DMS153 treated with DMSO at 0.1 percent for 48 hours (cell line): ENCODE data around the gene MFAP3.
A peak's percentile ranks its signal among the peaks of the same experiment; 100 is the strongest.
"Not testable (repeated sequence)": the region's sequence is repeated elsewhere in the genome, so short reads cannot be mapped to it uniquely, and the experiment has no call there.

Experiments
- DNase-seq: peaks from one replicate; lab custom pipeline; 2025; ENCODE audit not compliant: unreplicated experiment; lab: John Stamatoyannopoulos, UW

The MFAP3 gene

DNA sequence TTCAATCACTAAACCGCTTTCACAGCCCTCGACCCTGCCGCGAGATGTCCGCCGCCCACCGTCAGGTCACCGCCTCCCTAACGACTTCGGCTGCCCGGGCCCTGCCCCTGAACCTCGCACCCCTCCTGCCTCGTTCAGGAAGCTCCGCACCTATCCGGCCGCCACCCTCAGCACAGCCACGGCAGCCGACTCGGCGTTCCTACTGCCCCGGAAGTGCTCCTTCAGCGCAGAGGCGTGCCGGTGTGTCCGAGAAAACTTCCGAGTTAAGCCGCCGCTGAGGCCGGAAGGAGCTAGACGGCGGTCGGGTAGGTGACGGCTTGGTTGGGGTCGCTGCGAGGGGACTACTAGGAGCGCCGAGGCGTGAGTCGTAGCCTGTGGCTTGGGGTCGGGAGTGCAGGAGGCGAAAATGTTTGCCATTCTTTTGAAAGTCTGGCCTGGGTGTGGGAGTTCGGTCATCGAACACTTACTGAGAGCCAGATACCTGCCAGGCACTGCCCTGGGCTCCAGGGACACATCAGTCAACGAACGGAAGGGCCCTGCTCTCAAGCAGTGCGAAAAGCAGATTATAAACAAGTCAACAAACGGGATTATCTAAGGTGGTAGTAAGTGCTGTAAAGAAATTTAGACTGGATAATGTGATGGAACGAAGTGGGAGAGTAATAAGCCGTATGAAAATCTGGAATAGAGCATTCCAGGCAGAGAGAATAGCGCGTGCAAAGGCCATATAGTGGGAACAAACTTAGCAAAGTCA lies at the start of gene MFAP3, which contains the start of gene FAM114A2:
Gene MFAP3 (plus strand): TSS at position 261 of the 751 bp plus-strand sequence. CDS start 10,756 bp downstream, outside the sequence.
Gene FAM114A2 (minus strand): TSS at position 204 of the 751 bp plus-strand sequence. CDS start 3,957 bp downstream, outside the sequence.
- DNase-seq: peak; percentile 19

DNA sequence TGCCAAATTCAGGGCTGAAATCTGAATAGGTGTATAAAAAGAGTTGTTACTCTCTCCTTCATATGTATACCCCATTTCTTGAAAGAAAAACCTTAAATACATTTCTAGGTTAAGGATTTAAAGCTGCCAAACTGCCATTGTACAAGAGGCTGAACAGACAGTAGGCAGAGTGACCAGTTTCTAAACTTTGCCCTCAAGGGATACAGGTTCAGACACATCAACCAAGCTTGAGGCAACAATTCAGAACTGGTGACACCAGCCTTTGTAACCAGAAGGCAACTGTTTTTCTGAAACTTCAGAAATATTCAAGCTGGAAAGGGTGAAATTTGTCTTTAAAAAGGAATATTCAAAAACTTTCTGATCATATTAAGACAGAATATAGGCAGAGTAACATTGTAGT lies 47.6 kb upstream of the MFAP3 start:
- DNase-seq: no peak

DNA sequence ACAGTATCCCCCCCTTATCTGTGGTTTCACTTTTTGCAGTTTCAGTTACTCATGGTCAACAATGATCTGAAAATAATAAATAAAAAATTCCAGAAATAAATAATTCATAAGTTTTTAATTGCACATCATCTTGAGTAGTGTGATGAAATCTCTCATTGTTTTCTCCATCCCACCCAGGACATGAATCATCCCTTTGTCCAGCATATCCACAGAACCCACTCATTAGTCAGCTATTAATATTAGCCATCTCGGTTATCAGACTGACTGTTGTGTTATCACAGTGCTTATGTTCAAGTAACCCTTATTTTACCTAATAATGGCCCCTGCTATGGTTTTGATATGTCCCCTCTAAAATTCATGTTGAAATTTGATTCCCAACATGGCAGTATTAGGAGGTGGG lies 40.8 kb upstream of the MFAP3 start:
- no peak for DNase-seq

DNA sequence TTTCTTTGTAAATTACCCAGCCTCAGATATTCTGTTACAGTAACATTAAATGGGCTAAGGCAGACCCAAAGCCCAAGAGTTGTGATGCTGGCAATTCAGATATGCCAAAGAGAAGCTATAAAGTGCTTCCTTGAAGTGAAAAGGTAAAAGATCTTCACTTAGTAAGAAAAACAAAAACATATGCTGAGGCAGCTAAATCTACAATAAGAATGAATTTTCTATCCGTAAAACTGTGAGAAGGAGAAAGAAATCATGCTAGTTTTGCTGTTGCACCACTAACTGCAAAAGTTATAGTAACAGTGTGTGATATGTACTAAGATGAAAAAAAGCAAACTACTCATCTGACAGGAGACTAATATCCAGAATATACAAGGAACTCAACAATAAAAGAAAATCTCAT lies 40.0 kb upstream of the MFAP3 start:
- no peak for DNase-seq

DNA sequence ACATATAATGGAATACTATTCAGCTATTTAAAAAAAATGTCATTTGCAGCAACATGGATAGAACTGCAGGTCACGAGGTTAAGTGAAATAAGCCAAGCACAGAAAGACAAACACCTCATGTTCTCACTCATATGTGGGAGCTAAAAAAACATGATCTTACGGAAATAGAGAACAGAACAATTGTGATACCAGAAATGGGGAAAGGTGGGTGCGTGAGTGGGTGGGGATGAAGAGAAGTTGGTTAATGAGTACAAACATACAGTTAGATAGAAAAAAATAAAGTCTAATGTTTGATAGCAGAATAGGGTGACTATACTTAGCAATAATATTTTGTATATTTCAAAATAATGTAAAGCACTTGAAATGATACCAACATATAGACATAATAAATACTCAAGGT lies 38.8 kb upstream of the MFAP3 start:
- no peak for DNase-seq

DNA sequence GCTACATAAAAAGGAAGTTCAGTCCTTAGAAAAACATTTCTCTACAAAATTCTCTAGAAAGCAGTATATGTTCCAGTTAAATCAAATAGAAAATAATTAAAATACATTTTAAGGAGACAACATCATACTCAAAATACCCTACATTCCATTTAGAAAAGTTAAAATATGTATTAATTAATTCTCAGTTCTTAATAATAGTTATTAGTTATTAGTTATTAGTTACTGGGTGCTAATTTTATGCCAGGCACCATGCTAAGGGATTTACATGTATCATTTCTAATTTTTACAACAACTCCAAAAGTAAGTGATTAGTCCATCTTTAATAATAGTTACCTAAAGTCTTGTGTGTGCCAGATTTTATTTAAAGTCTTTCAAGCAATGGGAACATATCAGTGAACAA lies 38.1 kb upstream of the MFAP3 start:
- no peak for DNase-seq

DNA sequence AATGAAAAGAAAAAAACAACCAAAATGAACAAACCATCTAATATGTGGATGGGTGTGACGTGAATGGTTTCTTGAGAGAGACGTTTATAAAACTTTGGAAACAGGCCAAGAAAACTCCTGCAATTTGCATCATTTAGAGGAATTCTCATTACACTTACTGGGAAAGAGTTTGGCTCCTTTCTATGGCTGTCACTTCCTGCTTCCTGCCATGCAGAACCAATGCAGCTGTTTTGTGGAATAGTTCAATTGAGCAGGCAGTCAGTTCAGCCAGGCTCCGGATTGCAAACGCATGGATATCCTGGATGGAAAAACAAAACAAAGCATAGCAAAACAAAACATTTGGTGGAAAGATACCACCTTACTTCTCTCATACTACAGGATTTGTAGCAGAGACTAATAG lies 36.7 kb upstream of the MFAP3 start:
- DNase-seq: no peak

DNA sequence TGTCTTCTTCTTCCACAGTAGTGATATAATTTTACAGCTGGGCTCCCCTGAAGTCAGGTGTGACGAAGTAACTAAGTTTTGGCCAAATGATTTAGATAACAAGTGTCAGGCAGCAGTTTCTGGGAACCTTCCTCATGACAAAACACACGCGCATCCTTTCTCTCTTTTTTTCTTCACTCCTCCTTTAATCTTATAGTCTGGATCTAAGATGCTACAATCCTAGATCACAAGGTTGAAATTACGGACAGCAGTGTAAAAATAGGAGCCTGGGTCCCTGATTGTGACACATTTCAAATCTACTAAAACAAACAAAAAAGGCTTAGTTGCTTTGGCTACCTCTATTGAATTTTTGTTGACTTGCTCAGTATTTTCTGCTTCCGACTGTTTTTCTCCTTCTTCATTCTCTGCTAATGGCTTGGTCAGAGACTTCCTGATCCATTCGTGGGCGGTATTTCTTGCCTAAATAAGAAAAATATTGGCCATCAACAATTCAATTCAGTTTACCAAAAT lies 36.2 kb upstream of the MFAP3 start:
- no peak for DNase-seq

DNA sequence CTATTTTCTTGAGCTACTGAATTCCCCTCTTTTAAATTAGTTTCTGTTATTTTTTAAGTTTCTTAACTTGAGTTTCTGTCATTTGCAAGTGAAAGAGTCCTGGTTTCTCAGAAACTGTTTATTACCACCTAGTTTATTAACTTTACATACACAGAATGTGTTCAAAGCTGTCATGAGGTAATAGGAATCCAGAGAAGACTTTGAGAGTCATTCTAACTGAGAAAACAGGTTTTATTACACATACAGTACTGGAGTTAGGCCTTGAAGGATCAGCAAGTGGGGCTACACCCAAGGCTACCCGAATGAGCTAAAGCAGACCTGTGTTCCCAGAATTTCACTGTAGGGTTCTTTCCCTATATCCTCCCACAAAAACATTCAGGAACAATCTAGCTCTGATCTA lies 33.1 kb upstream of the MFAP3 start:
- DNase-seq: no peak

DNA sequence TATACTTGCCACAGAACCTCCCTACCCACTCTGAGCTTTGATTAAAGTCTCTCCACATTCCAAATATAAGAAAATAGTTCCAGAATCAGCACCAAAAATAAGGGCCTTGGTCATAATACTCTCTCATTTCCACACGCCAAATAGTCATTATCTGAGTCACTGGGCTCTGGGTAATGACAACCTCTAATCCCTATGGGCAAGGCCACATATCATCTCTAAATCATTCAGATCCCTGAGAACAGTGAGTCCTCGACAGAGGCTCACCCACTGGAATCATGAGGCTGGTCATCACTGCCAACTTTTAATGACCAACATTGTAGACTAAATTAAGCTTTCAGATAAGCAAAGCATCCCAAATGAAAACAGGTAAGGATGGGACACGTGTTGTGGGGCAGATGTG lies 28.1 kb upstream of the MFAP3 start:
- no peak for DNase-seq

DNA sequence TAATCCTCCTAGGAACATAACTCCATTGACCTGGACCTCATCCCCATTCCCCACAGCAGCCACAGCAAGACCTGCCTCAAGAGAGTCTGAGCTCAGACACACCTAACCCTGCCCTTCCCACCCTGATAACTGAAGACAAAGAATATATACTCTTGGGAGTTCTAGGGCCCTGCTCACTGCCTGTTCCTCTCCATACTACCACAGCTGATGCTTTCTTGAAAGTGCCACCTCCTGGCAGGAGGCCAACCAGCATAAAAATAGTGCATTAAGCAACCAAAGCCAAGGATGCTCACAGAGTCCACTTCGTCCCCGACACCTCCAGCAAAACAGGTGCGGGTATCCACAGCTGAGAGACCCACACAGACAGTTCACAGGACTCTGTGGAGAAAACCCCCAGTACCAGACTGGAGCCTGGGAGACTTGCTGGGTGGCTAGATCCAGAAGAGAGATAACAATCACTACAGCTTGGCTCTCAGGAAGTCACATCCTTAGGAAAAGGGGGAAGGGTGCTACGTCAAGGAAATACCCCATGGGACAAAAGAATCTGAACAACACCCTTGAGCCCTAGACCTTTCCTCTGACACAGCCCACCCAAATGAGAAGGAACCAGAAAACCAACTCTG lies 23.6 kb upstream of the MFAP3 start:
- DNase-seq: no peak

DNA sequence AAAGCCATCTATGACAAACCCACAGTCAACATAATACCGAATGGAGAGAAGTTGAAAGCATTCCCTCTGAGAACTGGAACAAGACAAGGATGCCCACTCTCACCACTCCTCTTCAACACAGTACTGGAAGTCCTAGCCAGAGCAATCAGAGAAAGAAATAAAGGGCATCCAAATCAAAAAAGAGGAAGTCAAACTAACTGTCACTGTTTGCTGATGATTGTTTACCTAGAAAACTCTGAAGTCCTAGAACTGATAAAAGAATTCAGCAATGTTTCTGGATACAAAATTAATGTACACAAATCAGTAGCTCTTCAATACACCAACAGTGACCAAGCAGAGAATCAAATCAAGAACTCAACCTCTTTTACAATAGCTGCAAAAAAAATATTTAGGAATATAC lies 19.8 kb upstream of the MFAP3 start:
- not testable (repeated sequence) for DNase-seq

DNA sequence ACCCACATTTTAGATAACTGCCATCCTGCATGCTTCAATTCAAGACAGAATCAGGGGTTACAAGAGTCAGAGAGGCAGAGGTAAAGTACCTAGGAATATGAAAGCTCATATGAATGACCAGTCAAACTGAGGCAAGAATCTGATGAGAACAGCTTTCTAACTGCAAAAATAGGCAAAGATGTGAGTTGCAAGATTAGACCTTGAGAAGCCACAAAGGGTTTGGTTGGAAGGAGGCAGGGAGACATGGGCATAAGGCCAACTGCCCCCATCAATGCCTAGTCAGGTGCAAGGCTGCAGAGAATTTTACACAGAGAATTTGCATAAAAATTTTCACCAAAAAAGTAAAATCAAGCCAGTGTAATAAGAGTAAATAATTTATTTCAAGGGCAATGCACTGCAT lies 12.8 kb upstream of the MFAP3 start:
- DNase-seq: no peak

DNA sequence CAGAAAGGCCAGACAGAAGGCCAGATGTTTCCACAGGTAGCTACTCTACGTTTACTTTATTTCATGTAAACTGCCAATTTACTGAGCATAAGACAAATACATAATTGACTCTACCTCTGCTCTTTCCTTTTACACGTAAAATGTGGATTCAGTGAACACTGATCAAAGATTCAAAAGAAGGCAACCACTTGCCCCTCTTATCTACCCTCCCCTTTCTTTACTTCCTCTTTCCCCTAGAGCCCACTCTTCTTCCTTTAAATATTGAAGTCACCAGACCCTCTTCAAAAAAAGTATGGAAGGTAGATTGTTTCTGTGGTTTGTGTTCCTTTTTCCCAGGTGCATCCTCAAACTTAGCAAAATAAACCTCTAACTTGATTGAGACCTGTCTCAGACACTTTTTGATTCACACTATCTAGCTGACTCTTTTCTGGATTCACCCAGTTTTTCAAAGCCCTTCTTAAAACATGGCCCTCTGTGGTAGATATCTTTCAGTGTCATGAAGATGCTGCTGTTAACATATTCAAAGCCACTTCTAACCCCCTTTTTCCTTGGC lies 6.8 kb upstream of the MFAP3 start:
- DNase-seq: no peak

DNA sequence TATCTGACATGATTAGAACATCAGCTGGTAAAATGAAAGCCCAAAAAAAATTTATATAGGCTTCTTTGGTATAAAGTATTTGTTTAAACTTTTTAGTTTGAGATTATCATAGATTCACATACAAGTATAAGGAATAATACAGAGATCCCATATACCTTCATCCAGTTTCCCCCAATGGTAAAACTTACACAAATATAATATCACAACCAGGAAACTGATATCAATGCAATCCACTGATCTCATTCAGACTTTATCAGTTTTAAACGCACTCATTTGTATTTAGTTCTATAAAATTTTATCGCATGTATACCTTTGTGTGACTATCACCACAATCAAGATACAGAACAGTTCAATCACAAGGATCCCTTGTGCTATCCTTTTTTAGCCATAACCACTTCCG lies 3.8 kb upstream of the MFAP3 start:
- DNase-seq: no peak

DNA sequence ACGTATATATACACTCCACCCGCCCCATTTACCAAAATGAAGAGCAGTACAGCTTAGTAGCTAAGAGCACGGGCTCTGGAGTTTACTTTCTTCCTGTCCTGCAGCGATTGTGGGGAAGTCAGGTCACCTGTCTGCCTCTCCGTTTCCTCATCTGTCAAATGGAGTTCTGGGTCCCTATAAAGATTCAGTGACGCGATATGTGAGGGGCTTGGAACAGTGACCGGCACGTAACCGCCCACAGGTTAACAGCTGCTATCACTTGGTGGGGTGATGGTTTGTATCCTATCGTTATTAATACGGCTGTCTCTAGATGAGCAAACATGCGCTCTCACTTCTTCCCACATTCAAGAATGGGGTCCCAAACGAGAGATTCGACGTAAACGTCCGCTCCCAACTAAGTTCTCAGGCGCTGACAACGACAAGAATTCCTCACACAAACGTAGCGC lies 483 bp upstream of the MFAP3 start:
- no peak for DNase-seq

DNA sequence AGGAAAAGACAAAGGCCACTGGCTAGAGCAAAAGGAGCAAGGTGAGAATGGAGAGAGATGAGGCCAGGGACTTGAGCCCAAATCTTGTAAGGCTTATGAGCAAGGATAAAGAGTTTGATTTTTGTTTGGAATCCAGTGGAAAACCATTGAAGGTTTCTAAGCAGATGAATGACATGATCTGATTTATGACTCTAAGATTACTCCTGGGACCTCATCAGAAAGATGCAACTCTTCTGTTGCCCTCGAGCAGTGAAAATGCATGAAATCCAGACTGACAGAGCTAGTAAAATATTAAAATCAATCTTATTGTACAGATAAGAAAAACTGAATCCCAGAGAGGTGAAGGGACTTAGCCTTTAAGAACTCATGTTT lies 677 bp downstream of the MFAP3 start:
- no peak for DNase-seq

DNA sequence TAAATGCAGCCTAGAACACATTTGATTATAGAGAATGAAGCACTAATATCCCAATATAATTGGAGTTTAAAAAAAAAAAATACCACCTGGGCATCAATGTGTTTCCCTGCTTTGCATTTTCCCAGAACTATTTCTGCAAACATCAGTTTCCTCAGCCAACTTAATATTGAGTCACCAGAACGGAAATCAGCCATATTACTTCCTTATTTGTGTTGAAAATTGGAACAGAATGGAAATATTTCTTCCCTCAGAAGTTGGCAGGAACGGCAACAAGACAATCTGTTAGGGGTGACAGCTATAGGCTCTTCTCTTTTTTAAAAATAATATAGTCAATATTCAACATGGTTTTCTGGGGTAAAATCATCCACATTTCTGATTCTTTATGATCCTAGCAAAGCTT lies 4.0 kb downstream of the MFAP3 start:
- DNase-seq: no peak

DNA sequence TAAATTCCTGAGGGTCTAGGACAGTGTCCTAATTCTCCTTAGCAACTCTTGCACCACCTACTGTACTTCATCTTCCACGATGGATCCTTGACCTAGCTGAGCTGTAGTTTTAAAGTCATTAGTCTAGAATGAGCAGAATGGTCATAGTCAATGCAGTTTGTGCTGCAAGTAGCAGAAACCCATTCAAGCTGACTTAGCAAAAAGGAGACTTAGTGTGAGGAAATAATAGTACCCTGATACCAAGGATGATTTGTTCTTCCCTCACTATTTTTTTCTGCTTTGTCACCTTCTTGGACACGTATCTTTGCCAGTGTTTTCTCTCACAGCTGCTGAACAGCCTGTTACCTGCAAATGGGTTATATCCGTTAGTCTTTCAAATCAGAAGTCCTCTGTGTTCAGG lies 5.3 kb downstream of the MFAP3 start:
- no peak for DNase-seq

DNA sequence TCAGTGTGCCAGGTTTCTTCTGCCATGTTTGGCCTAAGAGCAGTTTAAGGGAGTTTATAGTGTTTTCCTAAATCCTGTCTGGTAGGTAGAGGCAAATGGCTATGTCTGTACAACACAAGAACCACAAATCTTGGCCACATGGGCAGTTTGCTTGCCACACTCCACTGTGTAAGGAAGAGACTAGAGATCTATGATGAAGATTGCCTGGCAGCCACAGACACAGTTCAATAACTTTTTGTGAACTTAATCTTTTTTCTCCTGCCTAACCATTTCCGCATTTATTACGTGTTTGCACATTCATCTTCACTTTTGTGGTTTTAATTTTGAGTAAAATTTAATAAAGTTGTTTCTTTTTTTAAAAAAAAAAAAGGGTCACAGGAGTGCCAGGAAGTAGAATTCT lies 5.8 kb downstream of the MFAP3 start:
- DNase-seq: no peak

DNA sequence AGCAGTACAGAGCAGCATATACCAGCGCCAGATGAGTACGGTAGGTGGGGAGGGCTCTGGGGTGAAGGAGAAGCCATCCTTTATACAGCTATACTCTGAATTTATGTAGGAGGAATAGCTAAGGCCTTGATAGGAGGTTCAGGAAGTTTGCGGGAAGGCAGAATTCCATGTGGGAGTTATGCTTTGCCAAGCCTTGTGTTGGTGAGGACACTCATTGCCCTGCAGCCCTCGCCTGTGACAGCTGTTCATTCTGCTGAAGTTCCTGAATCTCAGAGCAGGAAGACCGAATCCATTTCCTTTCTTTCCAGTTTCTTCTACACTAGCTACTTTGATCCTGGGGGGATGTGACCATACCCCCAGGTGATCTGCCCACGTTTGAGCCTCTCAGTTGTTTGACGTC lies 7.7 kb downstream of the MFAP3 start:
- no peak for DNase-seq

DNA sequence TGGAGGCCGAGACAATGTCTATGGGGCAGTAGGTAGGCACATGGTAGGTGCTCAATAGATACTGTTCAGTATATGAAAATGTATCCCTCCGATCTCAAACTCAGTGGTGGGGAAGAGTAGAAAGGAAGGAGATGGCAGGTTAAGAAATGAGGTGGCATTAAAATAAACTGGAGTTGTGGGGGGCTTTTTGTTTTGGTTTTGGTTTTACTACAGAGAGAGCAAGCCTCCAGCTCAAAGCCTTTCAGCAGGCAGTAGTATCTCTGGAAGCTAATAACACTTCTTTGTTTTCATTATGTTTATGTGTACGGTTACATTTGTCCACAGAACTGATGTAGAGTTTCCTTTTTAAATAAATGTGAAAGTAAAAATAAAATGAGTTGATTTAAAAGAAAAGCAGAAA lies 8.6 kb downstream of the MFAP3 start:
- no peak for DNase-seq
